ENCODE results near the gene SYPL1. TPM values are rescaled to one million over a fixed set of nuclear protein-coding genes. Genes with fewer than 3 reads are reported as not detected.

SYPL1 gene
- polyA plus RNA-seq (2013, experiment 1 of 2) = 24.2 TPM
- polyA plus RNA-seq (2013, experiment 2 of 2) = 25.2 TPM

GRCh38 chr7:106112118-106112971 is at the start of gene SYPL1:
SYPL1 (minus strand) TSS chr7:106112312; CDS start chr7:106112208, 104 bp downstream.
- peak within 1 kb of the TSS; percentile 95 for H2AFZ ChIP-seq (ENCODE audit: low read length)
- no peak within 1 kb of the TSS for H2AK5ac ChIP-seq (ENCODE audit: low read depth, low read length)
- H3K27ac ChIP-seq (replicated peaks; ENCODE audit: low read length) = peak within 1 kb of the TSS; percentile 93
- H3K27me3 ChIP-seq (ENCODE audit: control insufficient read depth in 3 of 3, insufficient read depth in 3 of 3, low read depth in 1 of 3, low read length in 3 of 3) = peaks cover 0 to 24% (median 2%) of the 10 kb centered on the region in 3 experiments
- no peak within 1 kb of the TSS for H2BK12ac ChIP-seq (ENCODE audit: low read length)
- no peak within 1 kb of the TSS for H2BK120ac ChIP-seq (ENCODE audit: low read depth, low read length)
- H4K8ac ChIP-seq (ENCODE audit: low read depth, low read length) = no peak within 1 kb of the TSS
- H3K9me3 ChIP-seq (replicated peaks in 1 of 2; ENCODE audit: control insufficient read depth in 2 of 2, insufficient read depth in 1 of 2, low read depth in 1 of 2, low read length in 2 of 2) = no peaks in the 10 kb centered on the region
- peak within 1 kb of the TSS; percentile 90 for H3K9ac ChIP-seq (ENCODE audit: low read depth, low read length, poor library complexity)
- H3K4me3 ChIP-seq (ENCODE audit: low read length in 2 of 2) = peak within 1 kb of the TSS; percentile 67 to 89
- no peaks in the 10 kb centered on the region for H3K79me1 ChIP-seq (ENCODE audit: low read depth, low read length)
- no peak within 1 kb of the TSS for H4K91ac ChIP-seq (ENCODE audit: low read depth, low read length, poor library complexity)
- no CpG with 5 or more reads among the region's 76 CpGs for WGBS, 2 donors (ENCODE audit: extremely low coverage in 2 of 2, insufficient read length in 2 of 2, insufficient replicate concordance in 1 of 2)
- H3K14ac ChIP-seq (ENCODE audit: low read length) = peak within 1 kb of the TSS; percentile 58
- H3K4ac ChIP-seq (ENCODE audit: low read length) = no peak within 1 kb of the TSS
- H3K23ac ChIP-seq (ENCODE audit: low read depth, low read length, poor library complexity) = peak within 1 kb of the TSS; percentile 70
- peak within 1 kb of the TSS; percentile 78 for H3K4me2 ChIP-seq (ENCODE audit: insufficient read depth, low read length, poor library complexity, severe bottlenecking)
- H3K36me3 ChIP-seq (replicated peaks in 1 of 2; ENCODE audit: control insufficient read depth in 2 of 2, insufficient read depth in 2 of 2, low read length in 2 of 2) = no peaks in the 10 kb centered on the region
- H2BK5ac ChIP-seq (ENCODE audit: low read length) = no peak within 1 kb of the TSS
- H3K18ac ChIP-seq (ENCODE audit: low read length) = peak within 1 kb of the TSS; percentile 99
- peak within 1 kb of the TSS; percentile 74 for H2BK15ac ChIP-seq (ENCODE audit: low read length)
- peaks cover 0 to 11% of the 10 kb centered on the region in 2 donors for H3K4me1 ChIP-seq (ENCODE audit: control insufficient read depth in 2 of 2, insufficient read depth in 1 of 2, low read depth in 1 of 2, low read length in 2 of 2)
- DNase-seq (ENCODE audit: low spot score) = peak; percentile 82

- WGBS, 2 donors (ENCODE audit: extremely low coverage in 2 of 2, insufficient read length in 2 of 2, insufficient replicate concordance in 1 of 2) = no CpG with 5 or more reads among the region's 4 CpGs
- Histone ChIP-seq H2BK12ac (ENCODE audit: low read length) (no peak overlapping the region), H3K23ac (ENCODE audit: low read depth, low read length, poor library complexity) (no peak overlapping the region), H3K9me3 (replicated peaks in 1 of 2; ENCODE audit: control insufficient read depth in 2 of 2, insufficient read depth in 1 of 2, low read depth in 1 of 2, low read length in 2 of 2) (no peaks in the 10 kb centered on the region), H3K18ac (ENCODE audit: low read length) (no peak overlapping the region), H3K9ac (ENCODE audit: low read depth, low read length, poor library complexity) (no peak overlapping the region), H3K79me1 (ENCODE audit: low read depth, low read length) (no peaks in the 10 kb centered on the region), H4K8ac (ENCODE audit: low read depth, low read length) (no peak overlapping the region), H3K14ac (ENCODE audit: low read length) (no peak overlapping the region), H3K27ac (replicated peaks; ENCODE audit: low read length) (no peak overlapping the region), H2AFZ (ENCODE audit: low read length) (no peak overlapping the region), H3K27me3 (ENCODE audit: control insufficient read depth in 3 of 3, insufficient read depth in 3 of 3, low read depth in 1 of 3, low read length in 3 of 3) (peaks cover 0 to 28% (median 0%) of the 10 kb centered on the region in 3 experiments), H3K4me1 (ENCODE audit: control insufficient read depth in 2 of 2, insufficient read depth in 1 of 2, low read depth in 1 of 2, low read length in 2 of 2) (peaks cover 0 to 2% of the 10 kb centered on the region in 2 donors), H2BK120ac (ENCODE audit: low read depth, low read length) (no peak overlapping the region), H3K4ac (ENCODE audit: low read length) (no peak overlapping the region), H2BK5ac (ENCODE audit: low read length) (no peak overlapping the region), H3K36me3 (replicated peaks in 1 of 2; ENCODE audit: control insufficient read depth in 2 of 2, insufficient read depth in 2 of 2, low read length in 2 of 2) (no peaks in the 10 kb centered on the region), H4K91ac (ENCODE audit: low read depth, low read length, poor library complexity) (no peak overlapping the region), H2AK5ac (ENCODE audit: low read depth, low read length) (no peak overlapping the region), H3K4me3 (ENCODE audit: low read length in 2 of 2) (no peak overlapping the region), H2BK15ac (ENCODE audit: low read length) (no peak overlapping the region), H3K4me2 (ENCODE audit: insufficient read depth, low read length, poor library complexity, severe bottlenecking) (no peak overlapping the region)
- no peak for DNase-seq (ENCODE audit: low spot score)
These were observed 42.9 kb upstream of the SYPL1 start for GRCh38 chr7:106155027-106155426.

- no peak overlapping the region for H3K9ac ChIP-seq (ENCODE audit: low read depth, low read length, poor library complexity)
- peaks cover 0 to 2% of the 10 kb centered on the region in 2 donors for H3K4me1 ChIP-seq (ENCODE audit: control insufficient read depth in 2 of 2, insufficient read depth in 1 of 2, low read depth in 1 of 2, low read length in 2 of 2)
- no peak overlapping the region for H2AK5ac ChIP-seq (ENCODE audit: low read depth, low read length)
- H3K79me1 ChIP-seq (ENCODE audit: low read depth, low read length) = no peaks in the 10 kb centered on the region
- no peak overlapping the region for H4K8ac ChIP-seq (ENCODE audit: low read depth, low read length)
- no peak overlapping the region for H2BK5ac ChIP-seq (ENCODE audit: low read length)
- H2BK12ac ChIP-seq (ENCODE audit: low read length) = no peak overlapping the region
- H3K18ac ChIP-seq (ENCODE audit: low read length) = no peak overlapping the region
- H4K91ac ChIP-seq (ENCODE audit: low read depth, low read length, poor library complexity) = no peak overlapping the region
- H3K36me3 ChIP-seq (replicated peaks in 1 of 2; ENCODE audit: control insufficient read depth in 2 of 2, insufficient read depth in 2 of 2, low read length in 2 of 2) = no peaks in the 10 kb centered on the region
- H3K9me3 ChIP-seq (replicated peaks in 1 of 2; ENCODE audit: control insufficient read depth in 2 of 2, insufficient read depth in 1 of 2, low read depth in 1 of 2, low read length in 2 of 2) = no peaks in the 10 kb centered on the region
- H3K23ac ChIP-seq (ENCODE audit: low read depth, low read length, poor library complexity) = no peak overlapping the region
- peaks cover 0 to 34% (median 0%) of the 10 kb centered on the region in 3 experiments for H3K27me3 ChIP-seq (ENCODE audit: control insufficient read depth in 3 of 3, insufficient read depth in 3 of 3, low read depth in 1 of 3, low read length in 3 of 3)
- DNase-seq (ENCODE audit: low spot score) = peak; percentile 64
- no peak overlapping the region for H3K4ac ChIP-seq (ENCODE audit: low read length)
- no CpG with 5 or more reads among the region's 15 CpGs for WGBS, 2 donors (ENCODE audit: extremely low coverage in 2 of 2, insufficient read length in 2 of 2, insufficient replicate concordance in 1 of 2)
- no peak overlapping the region for H3K4me2 ChIP-seq (ENCODE audit: insufficient read depth, low read length, poor library complexity, severe bottlenecking)
- H3K14ac ChIP-seq (ENCODE audit: low read length) = no peak overlapping the region
- H2AFZ ChIP-seq (ENCODE audit: low read length) = no peak overlapping the region
- no peak overlapping the region for H3K4me3 ChIP-seq (ENCODE audit: low read length in 2 of 2)
- H2BK120ac ChIP-seq (ENCODE audit: low read depth, low read length) = no peak overlapping the region
- H2BK15ac ChIP-seq (ENCODE audit: low read length) = no peak overlapping the region
- no peak overlapping the region for H3K27ac ChIP-seq (replicated peaks; ENCODE audit: low read length)
These were observed 41.9 kb upstream of the SYPL1 start for GRCh38 chr7:106153891-106154449.

GRCh38 chr7:106152313-106152665 is 40.2 kb upstream of the SYPL1 start:
- Histone ChIP-seq H3K4me2 (ENCODE audit: insufficient read depth, low read length, poor library complexity, severe bottlenecking) (no peak overlapping the region), H2AK5ac (ENCODE audit: low read depth, low read length) (no peak overlapping the region), H3K79me1 (ENCODE audit: low read depth, low read length) (no peaks in the 10 kb centered on the region), H3K4me1 (ENCODE audit: control insufficient read depth in 2 of 2, insufficient read depth in 1 of 2, low read depth in 1 of 2, low read length in 2 of 2) (peaks cover 0 to 2% of the 10 kb centered on the region in 2 donors), H3K23ac (ENCODE audit: low read depth, low read length, poor library complexity) (no peak overlapping the region), H4K91ac (ENCODE audit: low read depth, low read length, poor library complexity) (no peak overlapping the region), H4K8ac (ENCODE audit: low read depth, low read length) (no peak overlapping the region), H3K9me3 (replicated peaks in 1 of 2; ENCODE audit: control insufficient read depth in 2 of 2, insufficient read depth in 1 of 2, low read depth in 1 of 2, low read length in 2 of 2) (no peaks in the 10 kb centered on the region), H2AFZ (ENCODE audit: low read length) (no peak overlapping the region), H3K27ac (replicated peaks; ENCODE audit: low read length) (no peak overlapping the region), H3K4me3 (ENCODE audit: low read length in 2 of 2) (no peak overlapping the region), H2BK15ac (ENCODE audit: low read length) (no peak overlapping the region), H3K4ac (ENCODE audit: low read length) (no peak overlapping the region), H2BK5ac (ENCODE audit: low read length) (no peak overlapping the region), H2BK120ac (ENCODE audit: low read depth, low read length) (no peak overlapping the region), H3K18ac (ENCODE audit: low read length) (no peak overlapping the region), H3K9ac (ENCODE audit: low read depth, low read length, poor library complexity) (no peak overlapping the region), H2BK12ac (ENCODE audit: low read length) (no peak overlapping the region), H3K27me3 (ENCODE audit: control insufficient read depth in 3 of 3, insufficient read depth in 3 of 3, low read depth in 1 of 3, low read length in 3 of 3) (peaks cover 0 to 40% (median 0%) of the 10 kb centered on the region in 3 experiments), H3K14ac (ENCODE audit: low read length) (no peak overlapping the region), H3K36me3 (replicated peaks in 1 of 2; ENCODE audit: control insufficient read depth in 2 of 2, insufficient read depth in 2 of 2, low read length in 2 of 2) (no peaks in the 10 kb centered on the region)
- no CpG with 5 or more reads among the region's 6 CpGs for WGBS, 2 donors (ENCODE audit: extremely low coverage in 2 of 2, insufficient read length in 2 of 2, insufficient replicate concordance in 1 of 2)
- DNase-seq (ENCODE audit: low spot score) = no peak

Data from neuronal stem cell (in vitro differentiated cells).